MM.1S (cell line): ENCODE data around the gene CYP4Z1.
"Not testable (repeated sequence)": the region's sequence is repeated elsewhere in the genome, so short reads cannot be mapped to it uniquely, and the experiment has no call there.

Experiments used
- DNase-seq: peaks from one replicate; pipeline ENCODE4 v3.0.0-alpha.2; 2015
- H2AFZ ChIP-seq: fragments of 300-600 bp; sonication (generic); 2 replicates; pipeline ENCODE4 v1.6.0; 2016; ENCODE audit warnings: antibody characterized with exemption, low read length
- H3F3A ChIP-seq: fragments of 300-600 bp; sonication (generic); 2 replicates; pipeline ENCODE4 v1.6.1; 2016; ENCODE audit warnings: mild to moderate bottlenecking, antibody characterized with exemption, low read length, moderate library complexity, mixed read lengths; ENCODE audit not compliant: insufficient read depth
- H3K27ac ChIP-seq: fragments of 300-600 bp; sonication (generic); 2 replicates; pipeline ENCODE4 v1.5.1; 2016; ENCODE audit warnings: mild to moderate bottlenecking, low read length
- H3K27me3 ChIP-seq: fragments of 300-600 bp; sonication (generic); replicated peaks from 2 replicates; pipeline ENCODE4 v1.6.0; 2016; ENCODE audit warnings: low read length; ENCODE audit not compliant: insufficient read depth
- H3K36me3 ChIP-seq: fragments of 300-600 bp; sonication (generic); replicated peaks from 2 replicates; pipeline ENCODE4 v1.6.1; 2016; ENCODE audit warnings: mild to moderate bottlenecking, low read length, mixed read lengths; ENCODE audit not compliant: insufficient read depth
- H3K4me1 ChIP-seq: fragments of 300-600 bp; sonication (generic); 2 replicates; pipeline ENCODE4 v1.6.1; 2016; ENCODE audit warnings: low read length, mixed read lengths
- H3K4me2 ChIP-seq: fragments of 300-600 bp; sonication (generic); 2 replicates; pipeline ENCODE4 v1.6.0; 2016; ENCODE audit warnings: low read depth, low read length
- H3K4me3 ChIP-seq: fragments of 300-600 bp; sonication (generic); 2 replicates; pipeline ENCODE4 v1.5.1; 2016; ENCODE audit warnings: low read length, mixed read lengths
- H3K79me2 ChIP-seq: fragments of 300-600 bp; sonication (generic); 2 replicates; pipeline ENCODE4 v1.6.1; 2016; ENCODE audit warnings: mixed run types, low read length, mixed read lengths
- H3K9ac ChIP-seq: fragments of 300-600 bp; sonication (generic); 2 replicates; pipeline ENCODE4 v1.6.1; 2016; ENCODE audit warnings: low read length, mixed read lengths
- H3K9me2 ChIP-seq: fragments of 300-600 bp; sonication (generic); replicated peaks from 2 replicates; pipeline ENCODE4 v1.6.1; 2016; ENCODE audit warnings: mild to moderate bottlenecking, low read length, mixed read lengths; ENCODE audit not compliant: insufficient read depth
- H3K9me3 ChIP-seq: fragments of 300-600 bp; sonication (generic); replicated peaks from 2 replicates; pipeline ENCODE4 v1.6.1; 2016; ENCODE audit warnings: mild to moderate bottlenecking, low read length, mixed read lengths; ENCODE audit not compliant: insufficient read depth
- H4K20me1 ChIP-seq: fragments of 300-600 bp; sonication (generic); 2 replicates; pipeline ENCODE4 v1.6.1; 2016; ENCODE audit warnings: mild to moderate bottlenecking, low read length, moderate library complexity, mixed read lengths; ENCODE audit not compliant: insufficient read depth
- CTCF ChIP-seq: fragments of 300-600 bp; sonication (generic); IDR thresholded peaks from 2 replicates; pipeline ENCODE4 v1.5.1; 2016; ENCODE audit warnings: antibody characterized with exemption, low read length, mixed read lengths
- EZH2 ChIP-seq: fragments of 300-600 bp; sonication (generic); optimal IDR thresholded peaks from 2 replicates; pipeline ENCODE3; 2017; ENCODE audit warnings: low read depth, mild to moderate bottlenecking, antibody characterized with exemption, low read length, mixed read lengths
- EZH2phosphoT487 ChIP-seq: fragments of 300-600 bp; sonication (generic); IDR thresholded peaks from 2 replicates; pipeline ENCODE4 v1.6.1; 2018; ENCODE audit warnings: antibody characterized with exemption, low read length

CYP4Z1 gene

GRCh38 chr1:47129489-47130230 is 62.6 kb downstream of the CYP4Z1 start:
- not testable (repeated sequence) for H3K9me2 ChIP-seq, H3K27me3 ChIP-seq, H3K4me3 ChIP-seq, DNase-seq, H4K20me1 ChIP-seq, H2AFZ ChIP-seq, H3K36me3 ChIP-seq, H3K9ac ChIP-seq, H3K4me1 ChIP-seq, H3K9me3 ChIP-seq, H3F3A ChIP-seq, H3K27ac ChIP-seq, H3K4me2 ChIP-seq, H3K79me2 ChIP-seq

GRCh38 chr1:47132665-47133064 is 65.6 kb downstream of the CYP4Z1 start:
- H2AFZ ChIP-seq, H3F3A ChIP-seq, H3K79me2 ChIP-seq, H3K9ac ChIP-seq, H3K4me1 ChIP-seq, H3K27ac ChIP-seq, H3K4me2 ChIP-seq, H3K4me3 ChIP-seq, H3K36me3 ChIP-seq, H3K27me3 ChIP-seq, H3K9me3 ChIP-seq, H3K9me2 ChIP-seq, DNase-seq, H4K20me1 ChIP-seq: not testable (repeated sequence)

- no peaks in the 10 kb centered on the region for H3F3A ChIP-seq
- H2AFZ ChIP-seq: no peak within 1 kb of the TSS
- no peaks in the 10 kb centered on the region for H3K27me3 ChIP-seq
- DNase-seq: no peak
- H4K20me1 ChIP-seq: no peaks in the 10 kb centered on the region
- no peak within 1 kb of the TSS for H3K27ac ChIP-seq
- no peak within 1 kb of the TSS for H3K9ac ChIP-seq
- H3K4me1 ChIP-seq: no peaks in the 10 kb centered on the region
- no peaks in the 10 kb centered on the region for H3K36me3 ChIP-seq
- no peaks in the 10 kb centered on the region for H3K9me3 ChIP-seq
- no peak within 1 kb of the TSS for H3K4me2 ChIP-seq
- no peak for TF ChIP-seq EZH2phosphoT487
- TF ChIP-seq EZH2: no peak
- no peak for TF ChIP-seq CTCF
- no peaks in the 10 kb centered on the region for H3K79me2 ChIP-seq
- no peak within 1 kb of the TSS for H3K4me3 ChIP-seq
- no peaks in the 10 kb centered on the region for H3K9me2 ChIP-seq
These were observed 70.2 kb downstream of the CYP4Z1 start, which contains the start of gene CYP4A22 for GRCh38 chr1:47137198-47137597. CYP4A22 (plus strand) TSS chr1:47137441; CDS start chr1:47137486, 45 bp downstream.

GRCh38 chr1:47137925-47138615 is 71.0 kb downstream of the CYP4Z1 start:
- no peaks in the 10 kb centered on the region for H3K4me1 ChIP-seq
- no peak overlapping the region for H2AFZ ChIP-seq
- H3K9me3 ChIP-seq: no peaks in the 10 kb centered on the region
- H3K79me2 ChIP-seq: no peaks in the 10 kb centered on the region
- no peak overlapping the region for H3K4me2 ChIP-seq
- H3K27me3 ChIP-seq: no peaks in the 10 kb centered on the region
- no peak overlapping the region for H3K9ac ChIP-seq
- no peaks in the 10 kb centered on the region for H3K9me2 ChIP-seq
- H3K4me3 ChIP-seq: no peak overlapping the region
- TF ChIP-seq EZH2phosphoT487 (no peak), CTCF (no peak), EZH2 (no peak)
- no peaks in the 10 kb centered on the region for H3F3A ChIP-seq
- no peaks in the 10 kb centered on the region for H3K36me3 ChIP-seq
- no peaks in the 10 kb centered on the region for H4K20me1 ChIP-seq
- no peak for DNase-seq
- H3K27ac ChIP-seq: no peak overlapping the region

- not testable (repeated sequence) for H3K9me2 ChIP-seq, H3K9me3 ChIP-seq, H3F3A ChIP-seq, H3K27ac ChIP-seq, H3K4me2 ChIP-seq, H3K36me3 ChIP-seq, H3K27me3 ChIP-seq, H3K9ac ChIP-seq, H2AFZ ChIP-seq, H4K20me1 ChIP-seq, DNase-seq, H3K4me3 ChIP-seq, H3K4me1 ChIP-seq, H3K79me2 ChIP-seq
These were observed 73.3 kb downstream of the CYP4Z1 start for GRCh38 chr1:47140358-47140757.
